ENCODE measurements around the gene OMP. TPM values are rescaled to one million over a fixed set of nuclear protein-coding genes. Genes with fewer than 3 reads are reported as not detected.

The OMP gene
- total and polyA plus RNA-seq, 2 donors (not counting 3 experiments of a cell fraction or from before 2014, with no cell fraction given), result 0.80 TPM; not detected in 1

DNA sequence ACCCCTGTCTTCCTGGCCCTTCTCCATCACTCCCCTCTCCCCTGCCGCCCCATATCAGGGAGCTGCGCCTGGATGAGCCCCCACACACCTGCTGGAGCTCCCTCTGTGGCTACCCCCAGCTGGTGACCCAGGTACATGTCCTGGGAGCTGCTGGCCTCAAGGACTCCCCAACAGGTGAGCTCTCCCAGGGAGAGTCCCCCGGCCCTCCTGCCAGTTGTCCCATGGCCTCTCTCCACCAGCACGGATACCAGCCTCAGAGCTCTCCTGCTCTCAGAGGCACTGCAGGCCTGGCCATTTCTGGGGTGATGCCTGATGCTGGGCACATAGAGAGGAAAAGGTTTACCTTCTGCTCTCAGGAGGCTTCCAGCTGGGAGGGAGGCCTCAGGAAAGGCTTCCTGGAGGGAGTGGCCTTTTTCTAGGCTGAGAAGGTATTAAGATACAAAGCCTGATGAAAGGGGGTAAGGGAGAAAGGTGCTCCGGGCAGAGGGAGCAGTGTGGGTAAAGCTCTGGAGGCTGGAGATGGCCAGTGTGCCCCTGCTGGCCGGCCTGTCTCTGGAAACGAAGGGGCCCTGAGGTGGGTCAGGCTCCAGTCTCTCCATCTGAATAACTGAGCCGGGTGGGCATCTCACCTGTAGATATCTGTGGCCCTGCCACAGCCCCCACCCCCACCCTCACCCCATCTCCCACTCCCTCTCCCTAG lies 19.4 kb downstream of the OMP start:
- no peak overlapping the region for H3K27ac ChIP-seq (ENCODE audit: insufficient read depth, low read depth, low read length)
- H3K27me3 ChIP-seq (ENCODE audit: control insufficient read depth in 2 of 2, insufficient read depth in 2 of 2, low read length in 2 of 2), result no peaks in the 10 kb centered on the region
- H3K9me1 ChIP-seq (replicated peaks; ENCODE audit: control insufficient read depth, extremely low read depth, insufficient read depth, low read length), result no peaks in the 10 kb centered on the region
- no peak overlapping the region for H2AFZ ChIP-seq (ENCODE audit: low read depth, low read length)
- no peak overlapping the region for H3K9ac ChIP-seq (replicated peaks; ENCODE audit: extremely low read depth, insufficient read depth, low read length)
- H4K20me1 ChIP-seq (replicated peaks; ENCODE audit: control insufficient read depth, extremely low read depth, insufficient read depth, low read length), result no peaks in the 10 kb centered on the region
- BruUV-seq (replicated peaks), result no TSS peak
- H3K4me3 ChIP-seq (replicated peaks in 1 of 3; ENCODE audit: insufficient read depth in 1 of 3, low read depth in 1 of 3, low read length in 3 of 3), result no peak overlapping the region
- no peaks in the 10 kb centered on the region for H3K4me1 ChIP-seq (ENCODE audit: control insufficient read depth, extremely low read depth, insufficient read depth, low read length)
- H3K36me3 ChIP-seq (ENCODE audit: control insufficient read depth in 2 of 2, extremely low read depth in 1 of 2, insufficient read depth in 2 of 2, low read length in 2 of 2), result peaks cover 0 to 7% of the 10 kb centered on the region in 2 experiments
- H3K4me2 ChIP-seq (ENCODE audit: insufficient read depth, low read length), result no peak overlapping the region
- CTCF ChIA-PET, result interaction anchor here (0.7 to 2.6 kb wide), 9 partner anchors 9 to 426 kb away, joined by 3 to 11 read pairs (median 4); no protein-coding TSS in a partner anchor
- intact Hi-C loops (cut with micrococcal nuclease), result no loop called here
- H3K79me2 ChIP-seq (ENCODE audit: control insufficient read depth, insufficient read depth, low read length), result no peaks in the 10 kb centered on the region
- no peaks in the 10 kb centered on the region for H3K9me3 ChIP-seq (replicated peaks; ENCODE audit: control insufficient read depth, insufficient read depth, low read length)
- FAIRE-seq (no peak), DNase-seq (ENCODE audit: low read depth, low spot score) (no peak)
- TF ChIP-seq EZH2 (IDR thresholded peaks at IDR 0.05; ENCODE audit: borderline replicate concordance, low read depth, low read length, severe bottlenecking) (no peak), FOS (IDR thresholded peaks at IDR 0.05; ENCODE audit: borderline replicate concordance, insufficient read depth, low read length) (no peak), POLR2A (IDR thresholded peaks at IDR 0.05; ENCODE audit: low read depth, low read length) (no peak), GATA2 (IDR thresholded peaks at IDR 0.05; ENCODE audit: insufficient read depth, insufficient read length, low read depth, low read length) (no peak), POLR2AphosphoS5 (IDR thresholded peaks at IDR 0.05; ENCODE audit: insufficient read depth, low read depth, low read length) (no peak), JUN (IDR thresholded peaks at IDR 0.05; ENCODE audit: borderline replicate concordance, insufficient read depth, insufficient read length, low read depth) (no peak), MYC (IDR thresholded peaks at IDR 0.05; ENCODE audit: low read depth, low read length) (no peak)
- TF ChIP-seq, protein P1, sequence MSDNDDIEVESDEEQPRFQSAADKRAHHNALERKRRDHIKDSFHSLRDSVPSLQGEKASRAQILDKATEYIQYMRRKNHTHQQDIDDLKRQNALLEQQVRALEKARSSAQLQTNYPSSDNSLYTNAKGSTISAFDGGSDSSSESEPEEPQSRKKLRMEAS (IDR thresholded peaks at IDR 0.05; ENCODE audit: insufficient read depth, insufficient read length), result no peak
- TF ChIP-seq, protein P2, sequence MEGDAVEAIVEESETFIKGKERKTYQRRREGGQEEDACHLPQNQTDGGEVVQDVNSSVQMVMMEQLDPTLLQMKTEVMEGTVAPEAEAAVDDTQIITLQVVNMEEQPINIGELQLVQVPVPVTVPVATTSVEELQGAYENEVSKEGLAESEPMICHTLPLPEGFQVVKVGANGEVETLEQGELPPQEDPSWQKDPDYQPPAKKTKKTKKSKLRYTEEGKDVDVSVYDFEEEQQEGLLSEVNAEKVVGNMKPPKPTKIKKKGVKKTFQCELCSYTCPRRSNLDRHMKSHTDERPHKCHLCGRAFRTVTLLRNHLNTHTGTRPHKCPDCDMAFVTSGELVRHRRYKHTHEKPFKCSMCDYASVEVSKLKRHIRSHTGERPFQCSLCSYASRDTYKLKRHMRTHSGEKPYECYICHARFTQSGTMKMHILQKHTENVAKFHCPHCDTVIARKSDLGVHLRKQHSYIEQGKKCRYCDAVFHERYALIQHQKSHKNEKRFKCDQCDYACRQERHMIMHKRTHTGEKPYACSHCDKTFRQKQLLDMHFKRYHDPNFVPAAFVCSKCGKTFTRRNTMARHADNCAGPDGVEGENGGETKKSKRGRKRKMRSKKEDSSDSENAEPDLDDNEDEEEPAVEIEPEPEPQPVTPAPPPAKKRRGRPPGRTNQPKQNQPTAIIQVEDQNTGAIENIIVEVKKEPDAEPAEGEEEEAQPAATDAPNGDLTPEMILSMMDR (IDR thresholded peaks at IDR 0.05; ENCODE audit: extremely low read depth in 1 of 2, insufficient read depth in 1 of 2, low read depth in 1 of 2, low read length in 2 of 2), result no peak
- POLR2A ChIA-PET, result no interaction called here
- dilution Hi-C loops (cut with MboI; ENCODE audit: extremely low pct_ligation_motif_present, low sequenced_read_pairs), result no loop called here

All from endothelial cell of umbilical vein (primary cell).